GM19099 (cell line): ENCODE results near the gene HAUS3.

Source experiments
- POLR2A ChIP-seq: IDR thresholded peaks from 3 replicates; pipeline ENCODE4 v1.6.1; 2011; ENCODE audit warnings: low read depth; ENCODE audit not compliant: insufficient read length; ENCODE audit errors: extremely low read depth

HAUS3 gene

GRCh38 chr4:2269618-2270163, 27.8 kb upstream of the HAUS3 start:
- no peak for TF ChIP-seq POLR2A

- no peak for TF ChIP-seq POLR2A
Observed at GRCh38 chr4:2269206-2269531, 27.2 kb upstream of the HAUS3 start.

GRCh38 chr4:2268357-2269205, 26.7 kb upstream of the HAUS3 start:
- TF ChIP-seq POLR2A: no peak

- no peak for TF ChIP-seq POLR2A
Observed at GRCh38 chr4:2267841-2268240, 25.9 kb upstream of the HAUS3 start.

GRCh38 chr4:2267320-2267811, 25.4 kb upstream of the HAUS3 start:
- TF ChIP-seq POLR2A: no peak

- TF ChIP-seq POLR2A: no peak
Observed at GRCh38 chr4:2266821-2267220, 24.9 kb upstream of the HAUS3 start.

GRCh38 chr4:2266181-2266580, 24.3 kb upstream of the HAUS3 start:
- no peak for TF ChIP-seq POLR2A

- no peak for TF ChIP-seq POLR2A
Observed at GRCh38 chr4:2265113-2266110, 23.5 kb upstream of the HAUS3 start.

- TF ChIP-seq POLR2A: no peak
Observed at GRCh38 chr4:2264481-2265041, 22.6 kb upstream of the HAUS3 start.

GRCh38 chr4:2263926-2264321, 22.0 kb upstream of the HAUS3 start:
- no peak for TF ChIP-seq POLR2A

- TF ChIP-seq POLR2A: no peak
Observed at GRCh38 chr4:2262944-2263250, 21.0 kb upstream of the HAUS3 start.

GRCh38 chr4:2262145-2262943, 20.4 kb upstream of the HAUS3 start:
- peak; percentile 93 for TF ChIP-seq POLR2A

GRCh38 chr4:2261853-2262144, 19.9 kb upstream of the HAUS3 start, which contains the start of gene MXD4:
Gene MXD4, minus strand, starts transcription at chr4:2262109. Its CDS starts 129 bp downstream, at chr4:2261980.
- no peak for TF ChIP-seq POLR2A

GRCh38 chr4:2261110-2261852, 19.4 kb upstream of the HAUS3 start:
- peak; percentile 8 for TF ChIP-seq POLR2A
